ENCODE results near the gene MB.

MB gene

GRCh38 chr22:35597692-35598395, 19.3 kb downstream of the MB start:
- no peak for DNase-seq (ENCODE audit: low read depth, low spot score)
- TF ChIP-seq, protein P1, sequence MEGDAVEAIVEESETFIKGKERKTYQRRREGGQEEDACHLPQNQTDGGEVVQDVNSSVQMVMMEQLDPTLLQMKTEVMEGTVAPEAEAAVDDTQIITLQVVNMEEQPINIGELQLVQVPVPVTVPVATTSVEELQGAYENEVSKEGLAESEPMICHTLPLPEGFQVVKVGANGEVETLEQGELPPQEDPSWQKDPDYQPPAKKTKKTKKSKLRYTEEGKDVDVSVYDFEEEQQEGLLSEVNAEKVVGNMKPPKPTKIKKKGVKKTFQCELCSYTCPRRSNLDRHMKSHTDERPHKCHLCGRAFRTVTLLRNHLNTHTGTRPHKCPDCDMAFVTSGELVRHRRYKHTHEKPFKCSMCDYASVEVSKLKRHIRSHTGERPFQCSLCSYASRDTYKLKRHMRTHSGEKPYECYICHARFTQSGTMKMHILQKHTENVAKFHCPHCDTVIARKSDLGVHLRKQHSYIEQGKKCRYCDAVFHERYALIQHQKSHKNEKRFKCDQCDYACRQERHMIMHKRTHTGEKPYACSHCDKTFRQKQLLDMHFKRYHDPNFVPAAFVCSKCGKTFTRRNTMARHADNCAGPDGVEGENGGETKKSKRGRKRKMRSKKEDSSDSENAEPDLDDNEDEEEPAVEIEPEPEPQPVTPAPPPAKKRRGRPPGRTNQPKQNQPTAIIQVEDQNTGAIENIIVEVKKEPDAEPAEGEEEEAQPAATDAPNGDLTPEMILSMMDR (IDR thresholded peaks at IDR 0.05; ENCODE audit: insufficient read depth, low read length, missing control alignments) = no peak
- ChIA-PET POLR2A (no interaction called here), CTCF (no interaction called here)
- H3K4me3 ChIP-seq (ENCODE audit: low read depth, low read length) = no peak overlapping the region

DNA sequence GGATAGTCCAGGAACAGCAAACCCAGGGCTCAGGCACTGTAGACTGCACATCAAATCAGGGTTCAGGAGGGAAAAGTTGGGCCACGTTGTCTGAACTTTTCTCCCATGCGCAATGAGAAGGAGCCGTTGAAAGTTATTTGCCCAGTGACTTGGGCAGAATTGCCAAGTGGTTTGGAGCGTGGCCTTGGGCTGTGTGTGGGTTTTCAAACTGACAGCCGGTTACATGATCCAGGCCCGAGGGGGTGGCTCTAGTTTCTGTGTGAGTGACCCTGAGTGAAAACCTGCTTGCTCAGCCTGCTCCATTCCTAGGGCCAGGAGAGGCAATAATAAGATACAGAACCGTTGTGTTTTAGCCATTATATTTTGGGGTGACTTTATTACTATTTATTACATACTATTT, 20.3 kb downstream of the MB start:
- TF ChIP-seq, protein P1 (IDR thresholded peaks at IDR 0.05; ENCODE audit: insufficient read depth, low read length, missing control alignments) = no peak
- POLR2A ChIA-PET = no interaction called here
- H3K4me3 ChIP-seq (ENCODE audit: low read depth, low read length) = no peak overlapping the region
- DNase-seq (ENCODE audit: low read depth, low spot score) = no peak
- CTCF ChIA-PET = no interaction called here

DNA sequence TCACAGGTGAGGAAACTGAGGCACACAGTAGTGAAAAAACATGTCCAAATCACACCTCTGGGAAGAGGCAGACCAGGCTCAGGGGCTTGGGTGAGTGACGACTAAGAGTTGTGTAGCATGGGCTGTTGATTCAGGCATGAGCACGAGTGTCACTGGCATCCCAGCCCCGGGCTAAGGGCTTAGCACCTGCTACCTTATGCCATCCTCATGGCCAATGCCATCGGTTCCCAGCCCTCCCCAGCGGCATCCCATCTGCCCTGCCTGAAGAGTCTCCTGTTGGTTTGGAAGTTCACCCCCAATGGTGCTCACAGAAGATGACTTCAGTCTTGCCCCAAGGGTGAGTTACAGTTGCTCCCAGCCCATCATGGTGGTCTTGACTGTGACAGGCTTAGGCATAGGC, 22.4 kb downstream of the MB start:
- DNase-seq (ENCODE audit: low read depth, low spot score) = no peak
- POLR2A ChIA-PET = no interaction called here
- CTCF ChIA-PET = no interaction called here
- TF ChIP-seq, protein P1 (IDR thresholded peaks at IDR 0.05; ENCODE audit: insufficient read depth, low read length, missing control alignments) = no peak
- no peak overlapping the region for H3K4me3 ChIP-seq (ENCODE audit: low read depth, low read length)

- no peak overlapping the region for H3K4me3 ChIP-seq (ENCODE audit: low read depth, low read length)
- TF ChIP-seq, protein P1 (IDR thresholded peaks at IDR 0.05; ENCODE audit: insufficient read depth, low read length, missing control alignments) = no peak
- ChIA-PET POLR2A (no interaction called here), CTCF (interaction anchor here (3.4 kb wide), 1 partner anchor 11 kb away, joined by 15 read pairs; no protein-coding TSS in a partner anchor)
- no peak for DNase-seq (ENCODE audit: low read depth, low spot score)
Measured at GRCh38 chr22:35593891-35594470, 23.1 kb downstream of the MB start.

- H3K4me3 ChIP-seq (ENCODE audit: low read depth, low read length) = no peak overlapping the region
- CTCF ChIA-PET = interaction anchor here (0.8 to 3.4 kb wide), 6 partner anchors 10 to 473 kb away, joined by 3 to 15 read pairs (median 4); no protein-coding TSS in a partner anchor
- TF ChIP-seq, protein P1 (IDR thresholded peaks at IDR 0.05; ENCODE audit: insufficient read depth, low read length, missing control alignments) = no peak
- no peak for DNase-seq (ENCODE audit: low read depth, low spot score)
- POLR2A ChIA-PET = no interaction called here
Measured at GRCh38 chr22:35593071-35593890, 23.8 kb downstream of the MB start.

- H3K4me3 ChIP-seq (ENCODE audit: low read depth, low read length) = no peak overlapping the region
- DNase-seq (ENCODE audit: low read depth, low spot score) = no peak
- TF ChIP-seq, protein P1 (IDR thresholded peaks at IDR 0.05; ENCODE audit: insufficient read depth, low read length, missing control alignments) = no peak
- ChIA-PET POLR2A (no interaction called here), CTCF (interaction anchor here (0.8 to 3.4 kb wide), 7 partner anchors 10 to 474 kb away, joined by 3 to 15 read pairs (median 3); no protein-coding TSS in a partner anchor)
Measured at GRCh38 chr22:35592418-35592967, 24.6 kb downstream of the MB start.
